Lung (tissue), 12 donors: ENCODE results near the gene NKAIN4. TPM values are rescaled to one million over a fixed set of nuclear protein-coding genes. Genes with fewer than 3 reads are reported as not detected.

ENCODE experiments used
- ATAC-seq: fragments of 200-7000 bp; cut with Tn5 transposase; one replicate; pipeline ENCODE4 v1.9.1; 2020; ENCODE audit warnings: moderate number of reproducible peaks; ENCODE audit not compliant: insufficient read depth, low FRiP score
- DNase-seq, 3 donors: peaks; one replicate each; pipeline ENCODE4 v3.0.0-alpha.2; 2013 to 2017
- H3K27ac ChIP-seq, 2 donors: one replicate each; pipeline ENCODE4 v1.5.1; 2013; ENCODE audit warnings: mild to moderate bottlenecking in 2 of 2, moderate library complexity in 2 of 2, control low read depth in 1 of 2, inconsistent platforms in 1 of 2, low read depth in 1 of 2, low read length in 1 of 2
- H3K27me3 ChIP-seq, 3 donors: one replicate each; pipeline ENCODE4 v1.5.1; 2013; ENCODE audit warnings: low read length in 2 of 3; ENCODE audit not compliant: control insufficient read depth in 3 of 3, insufficient read depth in 3 of 3
- H3K36me3 ChIP-seq, 4 donors: one replicate each; pipeline ENCODE4 v1.5.1; 2013; ENCODE audit warnings: low read length in 4 of 4, mild to moderate bottlenecking in 1 of 4, moderate library complexity in 1 of 4; ENCODE audit not compliant: control insufficient read depth in 4 of 4, insufficient read depth in 4 of 4
- H3K4me1 ChIP-seq, 5 donors: one replicate each; pipeline ENCODE4 v1.5.1; 2013; ENCODE audit warnings: low read length in 5 of 5, mild to moderate bottlenecking in 2 of 5, moderate library complexity in 1 of 5; ENCODE audit not compliant: control insufficient read depth in 5 of 5, insufficient read depth in 5 of 5
- H3K4me3 ChIP-seq: one replicate; pipeline ENCODE4 v1.5.1; 2013; ENCODE audit warnings: mild to moderate bottlenecking, control low read depth, moderate library complexity
- H3K9ac ChIP-seq, 2 donors: one replicate each; pipeline ENCODE4 v1.5.1; 2013; ENCODE audit warnings: low read length in 2 of 2, control low read depth in 1 of 2; ENCODE audit not compliant: insufficient read depth in 1 of 2
- H3K9me3 ChIP-seq, 4 donors: one replicate each; pipeline ENCODE4 v1.5.1; 2013; ENCODE audit warnings: low read length in 3 of 4, mild to moderate bottlenecking in 1 of 4, moderate library complexity in 1 of 4; ENCODE audit not compliant: control insufficient read depth in 4 of 4, insufficient read depth in 3 of 4
- CTCF ChIP-seq: IDR thresholded peaks from 2 replicates; pipeline ENCODE4 v1.5.1; 2012; ENCODE audit warnings: mild to moderate bottlenecking; ENCODE audit errors: control extremely low read depth, extremely low read depth
- WGBS, 2 donors: extraction: QIAGEN DNeasy Blood & Tissue Kit; methylation state at CpG; one replicate each; pipeline ENCODE4 v1.1.7; 2013; 5-methylcytosine and 5-hydroxymethylcytosine counted together
- polyA plus RNA-seq, 2 donors: library from polyadenylated mRNA; stranded (reverse); fragments of 200-250 nt; gene quantifications; one replicate each; pipeline ENCODE4 v1.2.1, GENCODE V29; 2013
- total RNA-seq, 2 donors: library from RNA; depleted of rRNA in 1 of 2; stranded (reverse); fragments of >200 nt in 1 of 2; gene quantifications; one replicate each; pipeline ENCODE4 v1.2.1, GENCODE V29; 2014 to 2021
- donor health status: control.
- donor health status: control.
- donor health status: Bipolar disorder and iron deficiency.
- donor health status: healthy.
- donor health status: DM: yes; HTN: yes; CAD: no.

NKAIN4 gene
- total and polyA plus RNA-seq, 4 donors = 0.10 to 1.7 TPM; not detected in 2

- no peak overlapping the region for H3K9ac ChIP-seq
- H3K4me3 ChIP-seq = no peak overlapping the region
- H3K27ac ChIP-seq = no peak overlapping the region
- DNase-seq (no peak), ATAC-seq (no peak)
- H3K36me3 ChIP-seq = no peaks in the 10 kb centered on the region
- H3K27me3 ChIP-seq = no peaks in the 10 kb centered on the region
- TF ChIP-seq CTCF = no peak
- peaks cover 0 to 16% (median 0%) of the 10 kb centered on the region in 5 donors for H3K4me1 ChIP-seq
- H3K9me3 ChIP-seq = no peaks in the 10 kb centered on the region
- 85 to 96% methylated on average over 10 to 11 of the region's 11 CpGs for WGBS, 2 donors
Observed at GRCh38 chr20:63240004-63240403, 14.3 kb downstream of the NKAIN4 start.

GRCh38 chr20:63239431-63239830, 14.8 kb downstream of the NKAIN4 start:
- Histone ChIP-seq H3K9me3 (no peaks in the 10 kb centered on the region), H3K4me3 (no peak overlapping the region), H3K36me3 (no peaks in the 10 kb centered on the region), H3K9ac (no peak overlapping the region), H3K4me1 (peaks cover 0 to 16% (median 0%) of the 10 kb centered on the region in 5 donors), H3K27me3 (no peaks in the 10 kb centered on the region), H3K27ac (no peak overlapping the region)
- ATAC-seq (no peak), DNase-seq (no peak)
- no peak for TF ChIP-seq CTCF
- WGBS, 2 donors = 91 to 93% methylated on average over 30 of the region's 30 CpGs

GRCh38 chr20:63238514-63239125, 15.6 kb downstream of the NKAIN4 start:
- ATAC-seq (no peak), DNase-seq (peak; percentile 39 to 58 (median 51))
- no peak for TF ChIP-seq CTCF
- 51 to 60% methylated on average over 16 of the region's 16 CpGs for WGBS, 2 donors
- Histone ChIP-seq H3K27ac (no peak overlapping the region), H3K36me3 (no peaks in the 10 kb centered on the region), H3K4me1 (peaks cover 0 to 16% (median 0%) of the 10 kb centered on the region in 5 donors), H3K4me3 (no peak overlapping the region), H3K27me3 (no peaks in the 10 kb centered on the region), H3K9ac (no peak overlapping the region), H3K9me3 (no peaks in the 10 kb centered on the region)

GRCh38 chr20:63238031-63238430, 16.2 kb downstream of the NKAIN4 start:
- TF ChIP-seq CTCF = no peak
- no peaks in the 10 kb centered on the region for H3K36me3 ChIP-seq
- H3K27me3 ChIP-seq = no peaks in the 10 kb centered on the region

More at GRCh38 chr20:63238031-63238430, 16.2 kb downstream of the NKAIN4 start:
- Histone ChIP-seq H3K4me3 (no peak overlapping the region), H3K4me1 (peaks cover 0 to 16% (median 0%) of the 10 kb centered on the region in 5 donors), H3K9me3 (no peaks in the 10 kb centered on the region), H3K27ac (no peak overlapping the region), H3K9ac (no peak overlapping the region)
- ATAC-seq (no peak), DNase-seq (no peak)
- WGBS, 2 donors = 74 to 83% methylated on average over 9 to 10 of the region's 10 CpGs
